H1 (cell line): ENCODE data around the gene MYOCD. TPM values are rescaled to one million over a fixed set of nuclear protein-coding genes. Genes with fewer than 3 reads are reported as not detected.

ENCODE experiments used
- CTCF ChIA-PET: fragments of 300-600 bp; sonication (Branson Sonifier 250); formaldehyde crosslinking; loops from one replicate; lab custom pipeline; 2021; ENCODE audit not compliant: partially characterized antibody; lab: Charles Lee
- POLR2A ChIA-PET: fragments of 300-600 bp; sonication (Branson Sonifier 250); formaldehyde crosslinking; loops from one replicate; lab custom pipeline; 2021; ENCODE audit warnings: inconsistent platforms; ENCODE audit not compliant: partially characterized antibody; lab: Charles Lee
- DNase-seq, 2 experiments: peaks; one replicate each; pipeline versions ENCODE4 v3.0.0 to v3.0.0-alpha.2; 2010 to 2022; ENCODE audit warnings: low spot score in 2 of 2, low read depth in 1 of 2, mixed read lengths in 1 of 2
- FAIRE-seq: peaks from 2 replicates; lab custom pipeline; 2011; peaks lifted over from hg19 to GRCh38; lab: Jason Lieb, UNC
- H2AFZ ChIP-seq: 2 replicates; pipeline ENCODE4 v1.8.1; 2012; ENCODE audit warnings: low read length, inconsistent platforms
- H2AK5ac ChIP-seq: 2 replicates; pipeline ENCODE4 v1.6.1; 2013; ENCODE audit warnings: low read depth, low read length
- H2BK120ac ChIP-seq: replicated peaks from 2 replicates; pipeline ENCODE3; 2013; ENCODE audit warnings: low read depth, low read length, inconsistent platforms
- H2BK12ac ChIP-seq: 2 replicates; pipeline ENCODE4 v1.6.1; 2013; ENCODE audit warnings: low read depth, low read length
- H2BK15ac ChIP-seq: 2 replicates; pipeline ENCODE4 v1.6.1; 2013; ENCODE audit warnings: low read length
- H2BK20ac ChIP-seq: 2 replicates; pipeline ENCODE4 v1.6.1; 2013; ENCODE audit warnings: low read length
- H2BK5ac ChIP-seq: 2 replicates; pipeline ENCODE4 v1.6.1; 2013; ENCODE audit warnings: low read depth, low read length
- H3K14ac ChIP-seq: 2 replicates; pipeline ENCODE4 v1.6.1; 2013; ENCODE audit warnings: inconsistent platforms; ENCODE audit not compliant: insufficient read length
- H3K18ac ChIP-seq: 2 replicates; pipeline ENCODE4 v1.6.1; 2013; ENCODE audit warnings: low read length; ENCODE audit errors: extremely low read depth
- H3K23ac ChIP-seq: 2 replicates; pipeline ENCODE4 v1.6.1; 2013; ENCODE audit warnings: inconsistent platforms; ENCODE audit not compliant: insufficient read length
- H3K23me2 ChIP-seq: 2 replicates; pipeline ENCODE4 v1.6.1; 2013; ENCODE audit warnings: low read depth, low read length
- H3K27ac ChIP-seq: 2 replicates; pipeline ENCODE4 v1.6.1; 2011; ENCODE audit warnings: low read depth, low read length, inconsistent platforms
- H3K27me3 ChIP-seq, 4 experiments: replicated peaks in 1 of 4; 1 replicate in 1 of 4; 2 replicates in 3 of 4; pipeline versions ENCODE4 v1.6.1 to v1.8.1; 2011 to 2013; ENCODE audit warnings: low read length in 3 of 4, mild to moderate bottlenecking in 3 of 4, inconsistent platforms in 2 of 4, mixed read lengths in 2 of 4, moderate library complexity in 1 of 4; ENCODE audit not compliant: control insufficient read depth in 3 of 4, insufficient read depth in 3 of 4; ENCODE audit errors: extremely low read depth in 1 of 4
- H3K36me3 ChIP-seq, 4 experiments: 2 replicates each; pipeline versions ENCODE4 v1.6.1 to v1.8.1; 2011 to 2013; ENCODE audit warnings: mild to moderate bottlenecking in 4 of 4, low read length in 3 of 4, moderate library complexity in 2 of 4, control low read depth in 1 of 4, inconsistent platforms in 1 of 4; ENCODE audit not compliant: insufficient read depth in 4 of 4, control insufficient read depth in 2 of 4
- H3K4ac ChIP-seq: replicated peaks from 2 replicates; pipeline ENCODE3; 2013; ENCODE audit warnings: low read length, low read depth, mixed read lengths, inconsistent platforms; ENCODE audit not compliant: insufficient read length
- H3K4me1 ChIP-seq, 4 experiments: replicated peaks in 1 of 4; 1 replicate in 1 of 4; 2 replicates in 3 of 4; pipeline versions ENCODE4 v1.6.1 to v1.8.1; 2011 to 2013; ENCODE audit warnings: low read length in 3 of 4, inconsistent platforms in 2 of 4, mixed read lengths in 1 of 4; ENCODE audit not compliant: insufficient read depth in 4 of 4, control insufficient read depth in 3 of 4
- H3K4me2 ChIP-seq, 2 experiments: 2 replicates each; pipeline versions ENCODE4 v1.6.1 to v1.8.1; 2011 to 2013; ENCODE audit warnings: low read depth in 2 of 2, low read length in 2 of 2, control low read depth in 1 of 2, inconsistent platforms in 1 of 2, mild to moderate bottlenecking in 1 of 2; ENCODE audit not compliant: insufficient read depth in 1 of 2
- H3K4me3 ChIP-seq, 4 experiments: fragments of 200-600, 300-600 bp in 1 of 4; sonication (generic), shearing (Covaris generic), sonication (Bioruptor Twin) in 1 of 4; 2 replicates each; pipeline versions ENCODE4 v1.5.1 to v1.8.1; 2011 to 2016; ENCODE audit warnings: low read length in 4 of 4, low read depth in 3 of 4, control low read depth in 2 of 4, inconsistent platforms in 2 of 4, mild to moderate bottlenecking in 2 of 4, mixed read lengths in 1 of 4, moderate library complexity in 1 of 4; ENCODE audit not compliant: insufficient read depth in 2 of 4; ENCODE audit errors: extremely low read depth in 1 of 4
- H3K56ac ChIP-seq: replicated peaks from 2 replicates; pipeline ENCODE3; 2013; ENCODE audit warnings: low read depth, mild to moderate bottlenecking, mixed read lengths, low read length, inconsistent platforms; ENCODE audit not compliant: insufficient read length
- H3K79me1 ChIP-seq: 2 replicates; pipeline ENCODE4 v1.6.1; 2013; ENCODE audit warnings: low read depth, low read length, control low read depth
- H3K79me2 ChIP-seq, 2 experiments: 2 replicates each; pipeline versions ENCODE4 v1.6.1 to v1.8.1; 2012 to 2013; ENCODE audit warnings: low read length in 2 of 2, mild to moderate bottlenecking in 2 of 2, inconsistent platforms in 1 of 2; ENCODE audit not compliant: insufficient read depth in 2 of 2, control insufficient read depth in 1 of 2
- H3K9ac ChIP-seq, 4 experiments: replicated peaks in 1 of 4; 1 replicate in 1 of 4; 2 replicates in 3 of 4; pipeline versions ENCODE4 v1.6.1 to v1.8.1; 2011 to 2013; ENCODE audit warnings: low read depth in 3 of 4, low read length in 3 of 4, control low read depth in 2 of 4, mild to moderate bottlenecking in 2 of 4, moderate library complexity in 2 of 4, inconsistent platforms in 1 of 4; ENCODE audit errors: extremely low read depth in 1 of 4
- H3K9me3 ChIP-seq, 2 experiments: 2 replicates each; pipeline versions ENCODE4 v1.6.1 to v1.8.1; 2012 to 2013; ENCODE audit warnings: mild to moderate bottlenecking in 2 of 2, moderate library complexity in 2 of 2, control low read depth in 1 of 2, inconsistent platforms in 1 of 2, low read depth in 1 of 2, low read length in 1 of 2, mixed read lengths in 1 of 2; ENCODE audit not compliant: insufficient read depth in 2 of 2
- H4K20me1 ChIP-seq, 2 experiments: replicated peaks in 1 of 2; 2 replicates each; pipeline versions ENCODE3 to v1.8.1; 2011 to 2013; ENCODE audit warnings: inconsistent platforms in 2 of 2, low read length in 2 of 2, mild to moderate bottlenecking in 1 of 2; ENCODE audit not compliant: insufficient read depth in 2 of 2, control insufficient read depth in 1 of 2
- H4K5ac ChIP-seq: 2 replicates; pipeline ENCODE4 v1.6.1; 2013; ENCODE audit warnings: low read length, low read depth, mixed read lengths, inconsistent platforms; ENCODE audit not compliant: insufficient read length
- H4K8ac ChIP-seq: 2 replicates; pipeline ENCODE4 v1.8.0; 2013; ENCODE audit warnings: mild to moderate bottlenecking, moderate library complexity, low read length, inconsistent platforms; ENCODE audit not compliant: insufficient read depth; ENCODE audit errors: extremely low read depth
- H4K91ac ChIP-seq: replicated peaks from 2 replicates; pipeline ENCODE3; 2013; ENCODE audit warnings: low read length, mixed read lengths, inconsistent platforms; ENCODE audit not compliant: insufficient read length
- BACH1 ChIP-seq: IDR thresholded peaks from 2 replicates; pipeline ENCODE4 v1.6.1; 2012; ENCODE audit warnings: low read length, improper control_type of control experiment
- BCL11A ChIP-seq, 2 experiments: IDR thresholded peaks; one replicate each; pipeline ENCODE4 v1.6.1; 2011; ENCODE audit warnings: low read depth in 2 of 2, low read length in 2 of 2, mild to moderate bottlenecking in 2 of 2
- CHD1 ChIP-seq: IDR thresholded peaks from 2 replicates; pipeline ENCODE4 v1.6.1; 2012; ENCODE audit warnings: low read depth, low read length, improper control_type of control experiment
- CREB1 ChIP-seq: IDR thresholded peaks from 2 replicates; pipeline ENCODE4 v1.6.1; 2012; ENCODE audit warnings: inconsistent platforms
- CTBP2 ChIP-seq: IDR thresholded peaks from 2 replicates; pipeline ENCODE4 v1.7.0; 2011; ENCODE audit warnings: borderline replicate concordance, mild to moderate bottlenecking, moderate library complexity, mixed read lengths, low read length; ENCODE audit not compliant: insufficient read depth, insufficient read length
- EGR1 ChIP-seq: IDR thresholded peaks from 2 replicates; pipeline ENCODE4 v1.6.1; 2011; ENCODE audit warnings: low read depth, low read length, borderline replicate concordance
- FOSL1 ChIP-seq: IDR thresholded peaks from 2 replicates; pipeline ENCODE4 v1.6.1; 2011; ENCODE audit warnings: mild to moderate bottlenecking, low read depth, low read length, moderate library complexity; ENCODE audit not compliant: insufficient read depth
- GABPA ChIP-seq: IDR thresholded peaks from 2 replicates; pipeline ENCODE4 v1.6.1; 2011; ENCODE audit warnings: mild to moderate bottlenecking, low read length, moderate library complexity, borderline replicate concordance; ENCODE audit not compliant: insufficient read depth
- NRF1 ChIP-seq: IDR thresholded peaks from 2 replicates; pipeline ENCODE4 v1.6.1; 2011; ENCODE audit warnings: mild to moderate bottlenecking, low read depth, low read length, improper control_type of control experiment
- RAD21 ChIP-seq, 2 experiments: IDR thresholded peaks in 1 of 2; conservative IDR thresholded peaks in 1 of 2; 2 replicates each; pipeline ENCODE4 v1.6.1; 2011; ENCODE audit warnings: low read depth in 2 of 2, low read length in 2 of 2, improper control_type of control experiment in 1 of 2, inconsistent platforms in 1 of 2, mild to moderate bottlenecking in 1 of 2, moderate library complexity in 1 of 2
- SP2 ChIP-seq: IDR thresholded peaks from 2 replicates; pipeline ENCODE4 v1.6.1; 2012; ENCODE audit warnings: mild to moderate bottlenecking, low read length, inconsistent platforms
- WGBS, 2 experiments: shearing (Covaris generic) in 1 of 2; methylation state at CpG; one replicate each; pipeline versions ENCODE4 v1.1.6 to v1.1.7; 2013 to 2015; ENCODE audit warnings: low lambda C conversion rate in 2 of 2, mixed read lengths in 2 of 2, inconsistent platforms in 1 of 2, low coverage in 1 of 2, missing lambda C conversion rate in 1 of 2; ENCODE audit not compliant: insufficient replicate concordance in 2 of 2, insufficient coverage in 1 of 2, insufficient read length in 1 of 2; ENCODE audit errors: extremely low coverage in 1 of 2, missing lambda C conversion rate in 1 of 2; 5-methylcytosine and 5-hydroxymethylcytosine counted together
- polyA plus RNA-seq, 7 experiments: library from polyadenylated mRNA; depleted of rRNA in 3 of 7; stranded (reverse) in 5 of 7; unstranded in 2 of 7; fragments of >200 nt in 5 of 7; fragments of 200-250 nt in 2 of 7; gene quantifications; 1 replicate in 5 of 7; 2 replicates in 1 of 7; 4 replicates in 1 of 7; pipeline versions ENCODE4 v1.2.1 to v1.2.3, GENCODE V29; 2011 to 2013; ENCODE audit warnings: missing spikeins in 2 of 7, mixed read lengths in 2 of 7
- total RNA-seq: library from RNA; stranded (reverse); fragmentation: NEBNext Ultra II Directional; extraction: Animal tissue kit (Norgen Biotek cat#: 25700); gene quantifications from 2 replicates; pipeline ENCODE4 v1.2.1, GENCODE V29; 2021
- TF ChIP-seq, protein P1 (sequence below): IDR thresholded peaks from 2 replicates; pipeline ENCODE4 v1.6.1; 2011; ENCODE audit warnings: low read depth, mild to moderate bottlenecking, low read length; ENCODE audit not compliant: insufficient read depth

MYOCD gene
- total and polyA plus RNA-seq, 2 of the 8 experiments (the other 6 are each of a cell fraction or from before 2014, with no cell fraction given): 0.30 to 4.9 TPM

DNA sequence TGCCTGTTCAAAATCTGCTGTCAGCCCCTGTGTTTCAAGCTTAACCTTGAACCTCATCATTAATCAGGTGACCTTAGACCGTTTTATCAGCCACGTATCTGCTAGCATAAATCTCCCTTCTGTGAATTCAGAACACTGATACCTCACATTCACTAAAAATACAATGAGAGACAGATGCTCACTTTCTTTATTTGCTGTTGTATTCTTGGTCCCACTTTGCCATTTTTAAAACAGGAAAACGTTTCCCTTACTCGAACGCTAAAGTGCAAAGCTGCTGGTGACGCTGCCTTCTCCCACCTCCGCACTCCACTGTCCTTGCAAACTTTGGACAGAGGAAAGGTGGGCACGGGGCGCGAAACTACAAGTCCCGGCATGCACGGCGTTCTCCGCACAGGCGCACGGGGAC lies 123.4 kb downstream of the MYOCD start:
- Histone ChIP-seq H4K91ac (no peak overlapping the region), H3K4ac (no peak overlapping the region), H3K4me2 (peak overlapping the region; percentile 88 to 90), H2BK120ac (no peak overlapping the region), H3K79me2 (peaks cover 8 to 33% of the 10 kb centered on the region in 2 experiments), H2BK12ac (no peak overlapping the region), H3K27me3 (peaks cover 0 to 2% (median under 1%) of the 10 kb centered on the region in 4 experiments; a peak in 2 of 7 replicates), H2AFZ (peak overlapping the region; percentile 99), H2AK5ac (no peak overlapping the region), H4K8ac (no peak overlapping the region), H3K56ac (no peak overlapping the region), H4K5ac (no peak overlapping the region), H2BK15ac (no peak overlapping the region), H3K23ac (no peak overlapping the region), H3K36me3 (no peaks in the 10 kb centered on the region), H3K9ac (no peak overlapping the region; a peak in 1 of 7 replicates), H4K20me1 (peaks cover 5 to 7% of the 10 kb centered on the region in 2 experiments), H3K79me1 (peaks cover 2% of the 10 kb centered on the region), H2BK20ac (no peak overlapping the region), H3K9me3 (no peaks in the 10 kb centered on the region), H2BK5ac (no peak overlapping the region), H3K27ac (no peak overlapping the region), H3K18ac (no peak overlapping the region), H3K14ac (no peak overlapping the region), H3K4me3 (peak overlapping the region; percentile 84 to 92 (median 90)), H3K4me1 (peaks cover 0 to 8% (median 4%) of the 10 kb centered on the region in 4 experiments; a peak in 4 of 7 replicates), H3K23me2 (peaks cover 11% of the 10 kb centered on the region)
- ChIA-PET POLR2A (interaction anchor here (0.9 to 1.4 kb wide), 3 partner anchors 9 to 197 kb away, joined by 3 to 5 read pairs (median 3); no protein-coding TSS in a partner anchor), CTCF (interaction anchor here (1.0 to 1.2 kb wide), 2 partner anchors 9 to 68 kb away, joined by 3 read pairs; no protein-coding TSS in a partner anchor)
- 5% methylated on average over 16 of the region's 16 CpGs; no CpG with 5 or more reads in 1 of the 2 experiments for WGBS, 2 experiments
- FAIRE-seq: no peak
- DNase-seq: peak in 1 of 2 experiments; percentile 46
- 0 out of 2 replicates have a peak, but pooled peaks have one; percentile 7 for TF ChIP-seq CREB1
- no peak for TF ChIP-seq BCL11A (IDR thresholded peaks at IDR 0.05; ENCODE audit: low read depth in 2 of 2, low read length in 2 of 2)
- no peak for TF ChIP-seq BACH1
- TF ChIP-seq FOSL1: no peak
- TF ChIP-seq CTBP2: no peak
- TF ChIP-seq CHD1: no peak
- 0 out of 2 replicates have a peak, but pooled peaks have one; percentile 7 for TF ChIP-seq EGR1
- TF ChIP-seq SP2: no peak
- peak; percentile 68 for TF ChIP-seq NRF1
- TF ChIP-seq, protein P1, sequence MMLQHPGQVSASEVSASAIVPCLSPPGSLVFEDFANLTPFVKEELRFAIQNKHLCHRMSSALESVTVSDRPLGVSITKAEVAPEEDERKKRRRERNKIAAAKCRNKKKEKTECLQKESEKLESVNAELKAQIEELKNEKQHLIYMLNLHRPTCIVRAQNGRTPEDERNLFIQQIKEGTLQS: 0 out of 2 replicates have a peak, but pooled peaks have one; percentile 44
- TF ChIP-seq RAD21 (IDR thresholded peaks at IDR 0.05 in 1 of 2, conservative IDR thresholded peaks at IDR 0.05 in 1 of 2; ENCODE audit: low read depth in 2 of 2, low read length in 2 of 2): no peak
- no peak for TF ChIP-seq GABPA
